CD14-positive monocyte (primary cell): ENCODE measurements around the gene COX7A2. TPM values are rescaled to one million over a fixed set of nuclear protein-coding genes. Genes with fewer than 3 reads are reported as not detected.

ENCODE experiments used
- DNase-seq, 3 donors: peaks; one replicate each; pipeline ENCODE4 v3.0.0-alpha.2; 2011 to 2022
- H2AFZ ChIP-seq: 2 replicates; pipeline ENCODE4 v1.6.0; 2012; ENCODE audit warnings: mild to moderate bottlenecking, low read depth, low read length, inconsistent platforms; ENCODE audit not compliant: insufficient read depth, poor library complexity, severe bottlenecking
- H3K27ac ChIP-seq, 2 donors: 1 replicate in 1 of 2; 2 replicates in 1 of 2; pipeline ENCODE4 v1.5.1; 2012 to 2013; ENCODE audit warnings: low read length in 2 of 2, control low read depth in 1 of 2, inconsistent platforms in 1 of 2, low read depth in 1 of 2, mild to moderate bottlenecking in 1 of 2
- H3K27me3 ChIP-seq, 2 donors: one replicate each; pipeline versions ENCODE4 v1.6.0 to v1.6.1; 2011 to 2013; ENCODE audit warnings: low read length in 2 of 2; ENCODE audit not compliant: control insufficient read depth in 2 of 2, insufficient read depth in 2 of 2
- H3K36me3 ChIP-seq, 2 donors: replicated peaks in 1 of 2; 1 replicate in 1 of 2; 2 replicates in 1 of 2; pipeline versions ENCODE4 v1.5.1 to v1.6.1; 2012 to 2013; ENCODE audit warnings: low read length in 2 of 2, control low read depth in 1 of 2, inconsistent platforms in 1 of 2, mild to moderate bottlenecking in 1 of 2; ENCODE audit not compliant: insufficient read depth in 2 of 2, control insufficient read depth in 1 of 2
- H3K4me1 ChIP-seq, 2 donors: 1 replicate in 1 of 2; 2 replicates in 1 of 2; pipeline versions ENCODE4 v1.5.1 to v1.6.1; 2012 to 2013; ENCODE audit warnings: low read length in 2 of 2, control low read depth in 1 of 2, inconsistent platforms in 1 of 2, mild to moderate bottlenecking in 1 of 2, moderate library complexity in 1 of 2; ENCODE audit not compliant: insufficient read depth in 2 of 2, control insufficient read depth in 1 of 2
- H3K4me2 ChIP-seq: replicated peaks from 2 replicates; pipeline ENCODE3; 2012; ENCODE audit warnings: low read length, moderate library complexity, mild to moderate bottlenecking; ENCODE audit not compliant: poor library complexity, severe bottlenecking; ENCODE audit errors: extremely low read depth
- H3K4me3 ChIP-seq, 3 experiments: fragments of 200-600 bp in 1 of 3; sonication (generic) in 1 of 3; replicated peaks in 1 of 3; 1 replicate in 2 of 3; 2 replicates in 1 of 3; pipeline ENCODE4 v1.5.1; 2011 to 2013; ENCODE audit warnings: low read length in 3 of 3, mild to moderate bottlenecking in 3 of 3, control low read depth in 2 of 3, low read depth in 2 of 3, inconsistent platforms in 1 of 3, moderate library complexity in 1 of 3
- H3K79me2 ChIP-seq: 2 replicates; pipeline ENCODE4 v1.6.0; 2012; ENCODE audit warnings: mild to moderate bottlenecking, control low read depth, inconsistent platforms, low read length, moderate library complexity; ENCODE audit not compliant: insufficient read depth
- H3K9ac ChIP-seq: 2 replicates; pipeline ENCODE4 v1.6.0; 2017; ENCODE audit warnings: low read length, mild to moderate bottlenecking; ENCODE audit not compliant: insufficient read depth, poor library complexity, severe bottlenecking
- H3K9me3 ChIP-seq, 2 donors: replicated peaks in 1 of 2; 1 replicate in 1 of 2; 2 replicates in 1 of 2; pipeline versions ENCODE4 v1.5.1 to v1.6.1; 2012 to 2013; ENCODE audit warnings: low read length in 2 of 2, control low read depth in 1 of 2; ENCODE audit not compliant: control insufficient read depth in 1 of 2, insufficient read depth in 1 of 2
- H4K20me1 ChIP-seq: 2 replicates; pipeline ENCODE4 v1.6.0; 2012; ENCODE audit warnings: mild to moderate bottlenecking, low read length, control low read depth, moderate library complexity; ENCODE audit not compliant: insufficient read depth
- H3K27ac Mint-ChIP-seq, 7 donors: one replicate each; pipeline ENCODE4 v1.8.0; 2020; ENCODE audit warnings: mild to moderate bottlenecking in 7 of 7, mixed read lengths in 7 of 7, moderate library complexity in 6 of 7, inconsistent platforms in 2 of 7
- H3K27me3 Mint-ChIP-seq, 3 donors: one replicate each; pipeline ENCODE4 v1.8.0; 2021 to 2022; ENCODE audit warnings: low read depth in 3 of 3, mild to moderate bottlenecking in 3 of 3, mixed read lengths in 3 of 3, moderate library complexity in 3 of 3, inconsistent platforms in 1 of 3
- H3K36me3 Mint-ChIP-seq, 2 donors: one replicate each; pipeline ENCODE4 v1.8.0; 2020; ENCODE audit warnings: mixed read lengths in 2 of 2, inconsistent platforms in 1 of 2, mild to moderate bottlenecking in 1 of 2
- H3K4me1 Mint-ChIP-seq: one replicate; pipeline ENCODE4 v1.8.0; 2020; ENCODE audit warnings: mild to moderate bottlenecking, mixed read lengths
- H3K4me3 Mint-ChIP-seq, 2 donors: one replicate each; pipeline ENCODE4 v1.8.0; 2020; ENCODE audit warnings: mild to moderate bottlenecking in 2 of 2, mixed read lengths in 2 of 2, moderate library complexity in 1 of 2
- H3K9me3 Mint-ChIP-seq, 7 donors: one replicate each; pipeline ENCODE4 v1.8.0; 2020 to 2022; ENCODE audit warnings: mixed read lengths in 7 of 7, mild to moderate bottlenecking in 6 of 7, moderate library complexity in 6 of 7, inconsistent platforms in 2 of 7
- WGBS: methylation state at CpG from one replicate; pipeline ENCODE4 v1.1.5; 2013; ENCODE audit warnings: missing lambda C conversion rate; ENCODE audit not compliant: insufficient coverage; 5-methylcytosine and 5-hydroxymethylcytosine counted together
- intact Hi-C, 2 donors: fragments of 100-400 bp; cut with micrococcal nuclease; formaldehyde crosslinking; loops; one replicate each; pipeline versions ENCODE4 v1.15.0 to v1.15.1; 2023
- polyA plus RNA-seq, 3 donors: library from polyadenylated mRNA; depleted of rRNA in 1 of 3; unstranded in 2 of 3; stranded (reverse) in 1 of 3; fragments of 300-500 nt in 2 of 3; fragments of >200 nt in 1 of 3; fragmentation: Illumina TruSeq in 2 of 3; gene quantifications; 1 replicate in 2 of 3; 2 replicates in 1 of 3; pipeline ENCODE4 v1.2.3, GENCODE V29; 2012 to 2021
- TF ChIP-seq, protein P1 (sequence below): fragments of 200-600 bp; IDR thresholded peaks from one replicate; pipeline ENCODE4 v1.8.0; 2022; ENCODE audit warnings: antibody characterized with exemption, mild to moderate bottlenecking

The COX7A2 gene
- polyA plus RNA-seq, 3 donors, result 175 to 846 (median 798) TPM

DNA sequence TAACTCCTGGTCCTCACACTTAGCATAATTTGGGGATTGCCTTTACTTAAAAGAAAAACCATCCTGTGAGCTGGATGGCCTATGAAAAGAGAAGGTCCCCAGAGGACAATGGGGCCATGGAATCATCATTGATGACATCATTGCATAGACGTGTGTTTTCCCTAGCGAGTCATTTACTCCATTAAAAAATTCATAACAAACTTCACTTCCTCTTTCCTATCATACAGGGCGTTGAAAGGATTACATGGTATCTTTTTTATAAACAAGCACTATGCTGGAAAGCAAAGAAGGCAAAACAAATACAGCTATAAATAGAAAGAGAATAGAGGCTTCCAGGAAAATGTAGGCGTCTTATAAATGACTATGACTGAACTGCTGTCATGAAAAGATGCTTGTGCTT is 26.4 kb downstream of the COX7A2 start:
- Histone ChIP-seq H2AFZ (no peak overlapping the region), H3K4me2 (no peak overlapping the region), H4K20me1 (no peaks in the 10 kb centered on the region)

DNA sequence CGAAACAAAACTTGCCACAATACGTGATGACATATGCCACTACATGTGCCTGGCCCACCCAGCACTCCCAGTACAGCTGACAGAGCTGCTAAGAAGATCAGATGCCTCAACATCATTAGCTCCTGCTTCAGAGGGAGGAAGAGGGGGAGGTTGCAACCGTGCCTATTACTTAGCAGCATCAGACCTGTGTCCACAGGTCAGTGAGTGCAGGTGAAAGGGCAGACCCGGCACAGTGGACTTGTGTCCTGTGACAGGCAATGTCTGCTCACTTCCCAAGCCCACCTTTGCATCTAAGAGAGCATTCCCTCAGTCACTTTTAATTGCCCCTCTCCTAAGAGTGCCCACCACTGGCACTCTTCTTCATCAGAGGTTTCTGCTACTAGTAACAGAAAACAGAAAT is 28.3 kb downstream of the COX7A2 start:
- Histone ChIP-seq H3K4me1 (no peaks in the 10 kb centered on the region), H3K79me2 (no peaks in the 10 kb centered on the region), H3K27ac (no peak overlapping the region), H3K4me2 (no peak overlapping the region), H3K4me3 (no peak overlapping the region), H2AFZ (no peak overlapping the region), H3K9me3 (no peaks in the 10 kb centered on the region), H3K36me3 (no peaks in the 10 kb centered on the region), H4K20me1 (no peaks in the 10 kb centered on the region), H3K9ac (no peak overlapping the region), H3K27me3 (peaks cover 4 to 6% of the 10 kb centered on the region in 2 donors)
- Mint-ChIP-seq H3K36me3 (no peaks in the 10 kb centered on the region), H3K9me3 (no peaks in the 10 kb centered on the region), H3K4me3 (no peak overlapping the region), H3K27me3 (peaks cover 4 to 10% (median 9%) of the 10 kb centered on the region in 3 donors), H3K4me1 (peaks cover 7% of the 10 kb centered on the region), H3K27ac (peak overlapping the region in 1 of 7 donors; percentile 58)
- no peak for DNase-seq
- intact Hi-C loops, result loop anchor here in 1 of 2 donors (10.0 kb wide), 1 partner anchor 1360 kb away; no protein-coding TSS in a partner anchor
- 91% methylated on average over 4 of the region's 4 CpGs for WGBS
- TF ChIP-seq, protein P1, sequence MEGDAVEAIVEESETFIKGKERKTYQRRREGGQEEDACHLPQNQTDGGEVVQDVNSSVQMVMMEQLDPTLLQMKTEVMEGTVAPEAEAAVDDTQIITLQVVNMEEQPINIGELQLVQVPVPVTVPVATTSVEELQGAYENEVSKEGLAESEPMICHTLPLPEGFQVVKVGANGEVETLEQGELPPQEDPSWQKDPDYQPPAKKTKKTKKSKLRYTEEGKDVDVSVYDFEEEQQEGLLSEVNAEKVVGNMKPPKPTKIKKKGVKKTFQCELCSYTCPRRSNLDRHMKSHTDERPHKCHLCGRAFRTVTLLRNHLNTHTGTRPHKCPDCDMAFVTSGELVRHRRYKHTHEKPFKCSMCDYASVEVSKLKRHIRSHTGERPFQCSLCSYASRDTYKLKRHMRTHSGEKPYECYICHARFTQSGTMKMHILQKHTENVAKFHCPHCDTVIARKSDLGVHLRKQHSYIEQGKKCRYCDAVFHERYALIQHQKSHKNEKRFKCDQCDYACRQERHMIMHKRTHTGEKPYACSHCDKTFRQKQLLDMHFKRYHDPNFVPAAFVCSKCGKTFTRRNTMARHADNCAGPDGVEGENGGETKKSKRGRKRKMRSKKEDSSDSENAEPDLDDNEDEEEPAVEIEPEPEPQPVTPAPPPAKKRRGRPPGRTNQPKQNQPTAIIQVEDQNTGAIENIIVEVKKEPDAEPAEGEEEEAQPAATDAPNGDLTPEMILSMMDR, result no peak

More for the DNA sequence above, 26.4 kb downstream of the COX7A2 start:
- Histone ChIP-seq H3K79me2 (no peaks in the 10 kb centered on the region), H3K36me3 (no peaks in the 10 kb centered on the region), H3K9me3 (no peaks in the 10 kb centered on the region), H3K27me3 (peaks cover 0 to 6% of the 10 kb centered on the region in 2 donors), H3K9ac (no peak overlapping the region), H3K4me3 (no peak overlapping the region), H3K4me1 (no peaks in the 10 kb centered on the region), H3K27ac (no peak overlapping the region)
- H3K9me3 Mint-ChIP-seq, result no peaks in the 10 kb centered on the region
- TF ChIP-seq, protein P1, result no peak
- whole genome bisulfite sequencing, result 0% methylated on average over 1 of the region's 4 CpGs
- H3K36me3 Mint-ChIP-seq, result no peaks in the 10 kb centered on the region
- H3K27ac Mint-ChIP-seq, result no peak overlapping the region
- peaks cover 6% of the 10 kb centered on the region for H3K4me1 Mint-ChIP-seq
- peak in 2 of 3 donors; percentile 21 to 75 for DNase-seq
- intact Hi-C loops, result loop anchor here in 1 of 2 donors (10.0 kb wide), 1 partner anchor 1362 kb away; no protein-coding TSS in a partner anchor
- H3K27me3 Mint-ChIP-seq, result peaks cover 2 to 13% (median 7%) of the 10 kb centered on the region in 3 donors
- H3K4me3 Mint-ChIP-seq, result no peak overlapping the region
